ENCODE results near the gene CCDC88C.

GRCh38 chr14:91385224-91385623, 32.4 kb downstream of the CCDC88C start:
- no peak for TF ChIP-seq POLR2A (IDR thresholded peaks at IDR 0.05)
- no peak for TF ChIP-seq CTCF (IDR thresholded peaks at IDR 0.05)
